Measurements from ENCODE around the gene PSMA6.

Gene PSMA6

GRCh38 chr14:35285168-35286002 is 6.8 kb upstream of the PSMA6 start:
- TF ChIP-seq CTCF (IDR thresholded peaks at IDR 0.05; ENCODE audit: low read length): no peak
- no peak for TF ChIP-seq EZH2 (optimal IDR thresholded peaks at IDR 0.05; ENCODE audit: low read depth, low read length)
- TF ChIP-seq EZH2phosphoT487 (IDR thresholded peaks at IDR 0.05; ENCODE audit: low read length): no peak
- H3K27me3 ChIP-seq (replicated peaks; ENCODE audit: insufficient read depth, low read length): no peaks in the 10 kb centered on the region
- peaks cover 22% of the 10 kb centered on the region for H3K4me1 ChIP-seq (ENCODE audit: low read length)
- no peaks in the 10 kb centered on the region for H3K9me3 ChIP-seq (replicated peaks; ENCODE audit: insufficient read depth, low read length)
- no peaks in the 10 kb centered on the region for H3K9me2 ChIP-seq (replicated peaks; ENCODE audit: insufficient read depth, low read length)
- no peaks in the 10 kb centered on the region for H3K36me3 ChIP-seq (replicated peaks; ENCODE audit: insufficient read depth, low read length)
- H3K79me2 ChIP-seq (ENCODE audit: low read length): no peaks in the 10 kb centered on the region
- no peaks in the 10 kb centered on the region for H4K20me1 ChIP-seq (ENCODE audit: insufficient read depth, low read length)
- H3K9ac ChIP-seq (ENCODE audit: low read length): no peak overlapping the region
- H3K4me2 ChIP-seq (ENCODE audit: low read depth, low read length): peak overlapping the region; percentile 46; the same call in 1 of the 2 replicates
- peak overlapping the region; percentile 78; the same call in 1 of the 2 replicates for H3K27ac ChIP-seq (ENCODE audit: low read length)
- peak; percentile 61 for DNase-seq
- peak overlapping the region; percentile 37 for H3K4me3 ChIP-seq (ENCODE audit: low read length)
- peak overlapping the region; percentile 25; the same call in 1 of the 2 replicates for H2AFZ ChIP-seq (ENCODE audit: low read length)
- peaks cover 17% of the 10 kb centered on the region for H3F3A ChIP-seq (ENCODE audit: insufficient read depth, low read length)

- DNase-seq: no peak
- Histone ChIP-seq H4K20me1 (ENCODE audit: insufficient read depth, low read length) (no peaks in the 10 kb centered on the region), H3K9me3 (replicated peaks; ENCODE audit: insufficient read depth, low read length) (no peaks in the 10 kb centered on the region), H3K4me2 (ENCODE audit: low read depth, low read length) (peak overlapping the region; percentile 46; the same call in 1 of the 2 replicates), H3K27ac (ENCODE audit: low read length) (peak overlapping the region; percentile 78; the same call in 1 of the 2 replicates), H2AFZ (ENCODE audit: low read length) (no peak overlapping the region; the same call in 1 of the 2 replicates), H3K4me1 (ENCODE audit: low read length) (peaks cover 18% of the 10 kb centered on the region), H3F3A (ENCODE audit: insufficient read depth, low read length) (peaks cover 22% of the 10 kb centered on the region), H3K36me3 (replicated peaks; ENCODE audit: insufficient read depth, low read length) (no peaks in the 10 kb centered on the region), H3K4me3 (ENCODE audit: low read length) (peak overlapping the region; percentile 37), H3K79me2 (ENCODE audit: low read length) (no peaks in the 10 kb centered on the region), H3K9me2 (replicated peaks; ENCODE audit: insufficient read depth, low read length) (no peaks in the 10 kb centered on the region), H3K27me3 (replicated peaks; ENCODE audit: insufficient read depth, low read length) (no peaks in the 10 kb centered on the region), H3K9ac (ENCODE audit: low read length) (no peak overlapping the region)
- TF ChIP-seq CTCF (IDR thresholded peaks at IDR 0.05; ENCODE audit: low read length): no peak
- no peak for TF ChIP-seq EZH2 (optimal IDR thresholded peaks at IDR 0.05; ENCODE audit: low read depth, low read length)
- TF ChIP-seq EZH2phosphoT487 (IDR thresholded peaks at IDR 0.05; ENCODE audit: low read length): no peak
These were observed 6.1 kb upstream of the PSMA6 start for GRCh38 chr14:35286003-35286600.

GRCh38 chr14:35286707-35287106 is 5.5 kb upstream of the PSMA6 start:
- Histone ChIP-seq H3K4me2 (ENCODE audit: low read depth, low read length) (no peak overlapping the region), H3K27ac (ENCODE audit: low read length) (no peak overlapping the region; the same call in 1 of the 2 replicates), H3K36me3 (replicated peaks; ENCODE audit: insufficient read depth, low read length) (no peaks in the 10 kb centered on the region), H3K9ac (ENCODE audit: low read length) (no peak overlapping the region), H3F3A (ENCODE audit: insufficient read depth, low read length) (peaks cover 24% of the 10 kb centered on the region), H3K9me3 (replicated peaks; ENCODE audit: insufficient read depth, low read length) (no peaks in the 10 kb centered on the region), H3K9me2 (replicated peaks; ENCODE audit: insufficient read depth, low read length) (no peaks in the 10 kb centered on the region), H4K20me1 (ENCODE audit: insufficient read depth, low read length) (no peaks in the 10 kb centered on the region), H3K4me1 (ENCODE audit: low read length) (peaks cover 15% of the 10 kb centered on the region), H2AFZ (ENCODE audit: low read length) (no peak overlapping the region), H3K79me2 (ENCODE audit: low read length) (no peaks in the 10 kb centered on the region), H3K4me3 (ENCODE audit: low read length) (no peak overlapping the region), H3K27me3 (replicated peaks; ENCODE audit: insufficient read depth, low read length) (no peaks in the 10 kb centered on the region)
- no peak for TF ChIP-seq CTCF (IDR thresholded peaks at IDR 0.05; ENCODE audit: low read length)
- no peak for DNase-seq

All from MM.1S (cell line).